Fibroblast of skin of right quadriceps (primary cell): Measurements from ENCODE around the gene POLR3E.
"Not testable (repeated sequence)": the region's sequence is repeated elsewhere in the genome, so short reads cannot be mapped to it uniquely, and the experiment has no call there.

Experiments
- DNase-seq: peaks from one replicate; pipeline ENCODE4 v3.0.0-alpha.2; 2013

The POLR3E gene

GRCh38 chr16:22337045-22337444, 39.8 kb downstream of the POLR3E start:
- no peak for DNase-seq

DNA sequence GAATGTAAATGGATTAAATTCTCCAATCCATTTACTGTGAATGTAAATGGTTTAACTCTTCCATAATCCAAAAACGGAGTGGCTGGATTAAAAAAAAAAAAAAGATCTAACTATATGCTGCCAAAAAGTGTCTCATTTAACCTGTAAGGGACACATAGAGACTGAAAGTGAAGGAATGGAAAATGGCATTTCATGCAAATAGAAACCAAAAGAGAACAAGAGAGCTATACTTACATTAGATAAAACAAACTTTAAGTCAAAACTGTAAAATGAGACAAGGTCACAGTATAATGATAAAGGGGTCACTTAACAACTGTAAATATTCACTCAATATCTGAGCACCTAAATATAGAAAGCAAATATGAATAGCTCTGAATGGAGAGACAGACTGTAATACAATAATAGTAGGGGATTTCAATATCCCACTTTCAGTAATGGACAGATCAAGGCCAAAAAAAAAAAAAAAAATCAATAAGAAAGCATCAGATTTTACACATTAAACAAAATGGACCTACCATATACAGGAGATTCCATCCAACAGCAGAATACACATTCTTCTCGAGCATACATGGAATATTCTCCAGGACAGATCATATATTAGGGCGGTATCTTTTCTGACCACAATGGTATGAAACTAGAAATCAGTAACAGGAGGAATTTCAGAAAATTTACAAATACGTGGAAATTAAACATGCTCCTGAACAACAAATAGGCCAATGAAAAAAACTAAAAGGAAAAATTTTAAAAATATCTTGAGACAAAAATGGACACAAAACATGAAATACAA, 40.8 kb downstream of the POLR3E start:
- no peak for DNase-seq

GRCh38 chr16:22340945-22341344, 43.7 kb downstream of the POLR3E start:
- no peak for DNase-seq

GRCh38 chr16:22342082-22342481, 44.9 kb downstream of the POLR3E start:
- no peak for DNase-seq

DNA sequence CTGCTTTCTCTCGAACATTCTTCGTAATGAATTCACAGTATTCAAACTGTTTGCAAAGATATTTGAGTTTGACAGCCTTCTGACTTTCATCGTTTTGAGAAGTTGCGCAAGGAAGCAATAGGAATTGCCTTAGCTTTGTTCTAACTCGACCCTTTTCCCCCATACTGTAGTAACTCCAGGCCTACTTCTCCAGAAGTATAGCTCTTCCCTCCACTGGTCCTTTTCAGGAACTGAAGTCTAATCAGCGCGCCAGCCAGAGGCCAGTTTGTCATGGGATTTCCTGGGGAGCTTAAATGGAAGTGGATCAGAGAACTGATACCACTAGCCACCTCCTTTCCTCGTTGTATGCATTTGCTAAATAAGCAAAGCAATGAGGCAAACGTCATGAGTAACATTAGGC, 49.3 kb downstream of the POLR3E start:
- no peak for DNase-seq

GRCh38 chr16:22347100-22347820, 50.1 kb downstream of the POLR3E start:
- no peak for DNase-seq

DNA sequence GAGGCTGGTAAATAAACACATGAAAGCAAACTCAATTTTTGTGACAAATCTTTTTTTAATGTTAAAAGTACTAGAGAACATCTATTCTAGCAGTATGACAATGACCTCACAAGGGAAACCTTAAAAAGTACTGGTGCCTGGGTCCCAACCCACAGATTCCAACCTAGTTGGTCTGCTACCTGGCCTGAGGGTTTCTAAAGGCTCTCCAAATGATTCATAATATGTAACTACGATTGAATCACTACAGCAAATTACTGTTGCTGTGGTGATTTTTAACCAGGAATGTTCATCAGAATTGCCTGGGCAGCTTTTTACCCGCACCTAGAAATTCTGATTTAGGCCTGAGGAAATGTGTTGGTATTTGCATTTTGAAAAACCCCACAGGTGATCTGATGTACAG, 51.1 kb downstream of the POLR3E start:
- no peak for DNase-seq

GRCh38 chr16:22351017-22351416, 53.8 kb downstream of the POLR3E start:
- DNase-seq: not testable (repeated sequence)

- no peak for DNase-seq
These were observed 54.9 kb downstream of the POLR3E start for GRCh38 chr16:22352140-22352539.

DNA sequence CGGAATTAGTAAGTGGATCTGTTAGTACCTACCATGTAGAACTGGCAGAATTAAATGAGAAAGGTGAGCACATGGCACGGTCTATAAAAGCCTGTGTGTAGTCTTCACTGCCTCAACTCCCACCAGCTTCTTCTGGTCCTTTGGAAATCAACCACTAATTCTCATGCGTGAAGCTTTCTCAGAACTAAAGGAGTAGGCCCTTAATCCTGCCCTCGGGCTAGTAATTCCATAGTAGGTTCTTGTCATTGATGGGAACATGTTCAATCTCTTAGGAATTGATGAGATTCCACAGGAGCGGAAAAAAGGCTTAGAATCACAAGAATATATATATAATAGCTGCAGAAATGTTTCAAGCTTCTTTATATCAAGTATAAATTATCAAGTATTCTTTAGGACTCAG, 55.5 kb downstream of the POLR3E start:
- no peak for DNase-seq

DNA sequence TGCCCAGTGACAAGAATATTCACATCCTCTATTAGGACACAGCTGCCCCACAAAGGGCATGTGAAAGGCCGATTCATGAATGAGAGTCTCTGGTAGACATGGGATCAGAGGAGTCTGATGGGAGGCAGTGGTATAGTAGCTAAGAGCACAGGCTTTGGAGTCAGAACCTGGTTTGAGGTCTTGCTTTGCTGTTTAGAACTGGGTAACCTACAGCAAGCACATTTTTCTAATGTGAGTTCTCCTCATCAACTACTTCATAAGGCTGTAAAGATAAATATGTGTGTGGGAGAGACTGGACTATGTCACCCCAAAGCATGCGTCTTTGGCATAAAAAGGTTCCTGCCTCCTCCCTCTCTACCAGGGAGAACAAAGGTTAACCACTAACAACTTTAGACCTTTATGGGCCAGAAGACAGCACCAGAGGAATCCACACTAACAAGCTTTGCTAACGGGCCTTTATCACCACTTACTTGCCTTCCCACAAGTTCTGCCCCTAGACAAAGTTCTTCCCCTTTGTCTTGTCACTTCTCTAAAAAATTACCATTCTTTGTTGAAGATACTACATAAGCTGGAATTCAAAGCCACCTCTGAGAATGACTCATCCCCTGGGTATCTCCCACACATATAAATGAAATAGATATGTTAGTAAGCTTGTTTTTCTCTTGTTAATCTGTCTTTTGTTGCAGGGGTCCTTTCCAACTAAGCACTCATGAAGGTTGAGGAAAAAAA, 56.1 kb downstream of the POLR3E start:
- DNase-seq: peak; percentile 86

DNA sequence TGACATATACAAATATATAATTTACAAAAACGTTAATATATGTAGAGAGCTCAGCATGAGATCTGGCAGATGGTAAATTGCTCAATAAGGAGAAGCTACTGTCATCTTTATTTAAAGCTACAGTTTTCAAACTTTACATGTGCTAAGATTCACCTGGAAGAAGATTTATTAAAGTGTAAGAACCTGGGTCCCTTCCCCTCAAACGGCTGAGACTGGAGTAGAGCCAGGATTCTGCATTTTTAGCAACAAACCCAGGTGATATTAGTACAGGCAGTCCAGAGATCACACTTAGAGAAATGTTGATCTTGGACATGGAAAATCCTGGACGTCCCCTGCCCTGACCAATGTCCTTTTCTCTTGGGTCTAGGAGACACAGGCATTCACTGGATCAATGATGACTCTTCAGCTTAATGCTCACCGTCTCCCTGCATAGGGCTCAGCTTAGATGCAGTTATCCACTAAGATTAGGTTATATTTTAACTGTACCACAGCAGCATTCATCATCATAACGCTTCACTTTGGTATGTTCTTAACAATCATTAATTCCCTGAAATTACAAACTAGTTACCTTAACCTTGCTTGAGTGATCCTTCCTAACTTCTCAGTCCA, 56.8 kb downstream of the POLR3E start:
- DNase-seq: no peak

DNA sequence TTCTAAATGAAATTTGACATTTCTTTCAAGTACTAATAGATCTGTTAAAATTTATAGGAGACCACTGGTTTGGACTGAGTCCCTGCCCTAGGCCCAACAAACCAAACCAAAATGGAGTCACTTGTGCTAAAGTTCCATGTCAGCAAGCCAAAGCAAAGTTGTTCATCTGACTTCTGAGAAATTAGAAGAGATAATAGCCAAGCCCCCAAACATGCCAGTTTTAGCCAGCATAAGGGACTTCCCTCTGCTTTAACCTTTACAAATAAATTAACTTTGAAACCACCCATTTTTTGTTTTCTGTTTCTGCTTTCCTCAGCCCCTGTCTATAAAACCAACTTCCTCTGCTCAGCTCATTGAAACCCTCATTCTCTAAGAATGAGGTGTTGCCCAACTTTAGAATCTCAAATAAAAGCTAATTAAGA, 58.3 kb downstream of the POLR3E start:
- DNase-seq: no peak

GRCh38 chr16:22356930-22357634, 59.9 kb downstream of the POLR3E start:
- no peak for DNase-seq

DNA sequence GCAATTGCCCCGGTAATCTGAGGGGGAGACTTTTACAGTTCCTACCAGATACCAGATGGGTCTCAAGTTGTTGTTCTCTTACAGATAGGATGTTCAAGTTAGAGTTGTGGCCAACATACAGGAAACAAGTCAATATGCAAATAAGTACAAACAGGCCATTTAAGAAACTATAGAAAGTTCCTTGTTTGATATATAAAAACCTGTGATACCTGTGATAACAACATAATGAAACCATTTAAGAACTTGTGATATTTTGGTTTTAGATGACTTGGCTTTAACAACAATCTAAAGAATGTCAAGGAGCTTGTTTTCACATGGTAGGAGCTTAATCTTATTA, 60.4 kb downstream of the POLR3E start:
- DNase-seq: no peak

DNA sequence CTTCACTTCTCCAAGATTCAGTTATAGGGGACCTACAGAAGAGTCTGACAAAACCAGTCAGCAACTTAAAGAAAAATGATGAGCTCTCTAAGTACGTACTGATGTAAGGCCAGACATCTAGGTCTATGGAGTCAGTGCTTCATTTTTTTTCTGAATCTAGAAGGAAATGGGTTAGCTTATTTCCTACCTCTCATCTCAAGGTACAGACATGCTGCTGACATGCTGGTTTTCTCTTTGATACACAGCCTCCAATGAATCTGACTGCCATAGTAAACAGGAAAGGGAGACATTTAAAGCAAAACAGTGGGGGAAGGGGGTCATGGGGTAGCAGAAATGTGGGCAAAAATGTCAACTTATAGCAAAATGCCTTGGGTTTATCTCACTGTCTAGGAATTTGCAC, 60.8 kb downstream of the POLR3E start:
- DNase-seq: no peak

DNA sequence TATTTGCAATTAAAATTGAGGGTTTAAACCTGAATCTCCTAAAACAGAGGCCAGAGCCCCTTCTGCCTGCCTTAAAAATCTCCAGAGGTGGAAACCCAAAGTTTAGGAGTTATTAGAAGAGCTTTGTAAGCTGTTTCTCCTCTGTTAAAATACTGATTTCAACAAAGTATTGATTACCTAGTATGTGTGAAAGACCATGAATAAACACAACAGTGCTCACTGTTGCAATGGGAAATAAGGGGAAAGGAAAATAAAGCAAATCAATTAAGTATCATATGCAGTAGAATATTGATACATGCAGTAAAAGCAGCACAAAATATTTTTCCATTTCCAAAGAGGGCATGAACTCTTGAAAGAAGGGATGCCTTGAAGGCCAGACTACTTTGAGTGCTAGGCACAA, 62.5 kb downstream of the POLR3E start:
- DNase-seq: no peak

GRCh38 chr16:22360963-22361659, 63.9 kb downstream of the POLR3E start:
- no peak for DNase-seq

- DNase-seq: no peak
These were observed 67.0 kb downstream of the POLR3E start for GRCh38 chr16:22364241-22364640.

- no peak for DNase-seq
These were observed 69.2 kb downstream of the POLR3E start for GRCh38 chr16:22366371-22366770.

GRCh38 chr16:22366889-22367288, 69.7 kb downstream of the POLR3E start:
- no peak for DNase-seq

DNA sequence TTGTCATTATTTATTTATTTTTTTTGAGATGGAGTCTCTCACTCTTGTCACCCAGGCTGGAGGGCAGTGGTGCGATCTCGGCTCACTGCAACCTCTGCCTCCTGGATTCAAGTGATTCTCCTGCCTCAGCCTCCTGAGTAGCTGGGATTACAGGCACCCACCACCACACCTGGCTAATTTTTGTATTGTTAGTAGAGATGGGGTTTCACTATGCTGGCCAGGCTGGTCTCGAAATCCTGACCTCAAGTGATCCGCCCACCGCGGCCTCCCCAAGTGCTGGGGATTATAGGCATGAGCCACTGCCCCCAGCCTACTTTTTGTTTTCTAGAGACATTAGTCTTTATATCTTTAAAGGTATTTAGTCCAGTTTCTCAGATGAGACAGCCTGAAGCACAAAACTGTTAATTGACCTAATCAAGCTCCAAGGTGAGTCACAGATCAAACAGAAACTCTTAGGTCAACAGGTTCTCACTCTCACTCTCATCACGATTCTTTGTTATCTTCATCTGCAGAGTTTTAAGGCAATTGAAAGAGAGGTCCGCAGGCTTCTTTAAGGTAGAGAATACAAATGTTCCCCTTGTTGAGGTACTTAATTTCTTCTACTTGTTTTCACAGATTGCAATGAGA, 71.1 kb downstream of the POLR3E start:
- DNase-seq: not testable (repeated sequence)
